T47D (cell line): ENCODE measurements around the gene RASL12.
"Not testable (repeated sequence)": the region's sequence is repeated elsewhere in the genome, so short reads cannot be mapped to it uniquely, and the experiment has no call there.

Source experiments
- DNase-seq, 2 experiments: peaks; one replicate each; pipeline versions ENCODE4 v3.0.0 to v3.0.0-alpha.2; 2011 to 2012; ENCODE audit warnings: low read depth in 1 of 2, low spot score in 1 of 2
- JUND ChIP-seq: IDR thresholded peaks from 2 replicates; pipeline ENCODE4 v1.6.1; 2012; ENCODE audit warnings: low read depth
- in situ Hi-C: cut with HindIII; loops from 2 replicates; pipeline ENCODE4 v1.10.0; 2016; ENCODE audit warnings: low sequenced_read_pairs, low pct_unique_long_range_greater_than_20kb

The RASL12 gene

GRCh38 chr15:65037309-65037708, 30.5 kb downstream of the RASL12 start:
- TF ChIP-seq JUND = no peak
- DNase-seq = no peak
- in situ Hi-C loops = no loop called here

GRCh38 chr15:65034719-65035118, 33.1 kb downstream of the RASL12 start:
- in situ Hi-C loops = no loop called here
- DNase-seq = no peak
- no peak for TF ChIP-seq JUND

DNA sequence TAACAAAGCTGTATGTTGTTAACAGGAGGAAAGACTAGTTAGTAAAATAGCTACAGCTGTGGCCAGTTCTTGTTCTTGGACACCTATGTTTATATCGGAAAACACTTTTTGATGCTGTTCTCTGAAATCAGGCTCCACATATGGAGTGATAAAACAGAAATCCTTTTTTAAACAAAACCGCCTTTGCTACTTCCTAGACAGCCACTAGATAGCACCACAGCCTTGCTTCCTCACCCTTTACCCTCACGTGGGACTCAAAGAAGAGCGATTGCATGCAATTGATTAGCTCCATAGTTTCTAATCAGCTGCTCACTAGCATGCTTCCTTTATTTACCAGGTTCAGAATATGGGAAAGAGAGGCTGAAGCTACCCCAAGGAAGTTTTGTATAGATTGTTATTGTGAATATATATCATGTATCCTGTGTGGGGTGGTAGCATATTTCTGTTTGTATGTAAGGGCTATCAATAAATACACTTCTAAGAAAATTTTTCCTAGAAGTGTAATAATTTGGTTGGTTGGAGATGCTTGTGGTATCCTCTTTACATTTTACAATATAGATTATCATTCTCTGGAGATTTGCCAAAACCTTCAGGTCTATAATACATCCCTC, 34.0 kb downstream of the RASL12 start:
- DNase-seq = peak in 1 of 2 experiments; percentile 41
- in situ Hi-C loops = no loop called here

DNA sequence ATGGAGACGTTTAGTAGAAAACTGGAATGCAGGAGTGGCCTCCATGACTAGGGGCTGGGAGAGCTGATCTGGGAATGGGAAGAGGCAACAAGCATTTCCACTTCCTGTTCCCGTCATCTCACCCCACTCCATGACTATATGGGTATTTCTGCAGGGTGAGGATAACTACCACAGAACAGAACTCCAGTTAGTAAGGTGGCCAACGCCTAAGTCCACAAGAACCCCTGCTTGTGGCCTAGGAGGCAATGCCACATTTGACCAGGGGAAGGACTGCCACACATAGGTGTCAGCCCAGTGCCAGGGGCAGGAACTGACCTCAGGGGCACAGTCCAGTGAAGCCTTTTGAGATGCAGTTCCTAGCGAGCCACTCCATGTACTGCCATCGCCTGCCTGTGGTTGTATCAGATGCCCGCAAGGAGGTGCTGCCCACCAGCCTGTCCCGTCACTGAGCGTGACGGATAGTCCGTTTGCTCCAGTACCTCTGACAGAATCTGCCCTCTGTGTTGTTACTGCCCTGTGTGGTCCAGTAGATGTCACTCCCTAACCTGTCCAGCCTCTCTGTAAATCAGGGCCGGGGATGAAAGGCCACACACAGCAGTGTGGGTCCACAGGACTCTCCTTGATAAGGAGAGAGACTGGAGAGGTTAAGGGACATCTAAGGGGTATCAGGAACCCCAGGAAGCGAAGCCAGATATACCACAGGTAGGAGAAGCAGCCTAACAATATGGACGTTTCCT, 34.8 kb downstream of the RASL12 start:
- TF ChIP-seq JUND = no peak
- peak; percentile 30 to 85 for DNase-seq

More for the DNA sequence above, 34.0 kb downstream of the RASL12 start:
- TF ChIP-seq JUND = no peak

DNA sequence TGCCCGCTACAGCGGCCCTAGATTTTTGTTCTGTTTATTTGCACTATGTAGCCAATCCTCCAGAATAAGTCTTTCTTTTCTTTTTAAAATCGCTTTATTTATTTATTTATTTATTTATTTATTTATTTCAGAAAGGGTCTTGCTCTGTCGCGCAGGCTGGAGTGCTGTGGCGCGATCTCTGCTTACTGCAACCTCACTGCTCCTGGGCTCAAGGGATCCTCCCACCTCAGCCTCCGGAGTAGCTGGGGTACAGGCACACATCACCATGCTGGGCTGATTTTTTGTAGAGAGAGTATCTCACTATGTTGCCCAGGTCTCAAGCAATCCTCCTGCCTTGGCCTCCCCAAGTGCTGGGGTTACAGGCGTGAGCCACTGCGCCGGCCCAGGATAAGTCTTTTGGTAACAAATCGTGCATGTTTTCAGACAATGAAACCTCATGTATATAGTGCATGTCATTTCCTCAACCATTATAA, 38.0 kb downstream of the RASL12 start:
- in situ Hi-C loops = no loop called here
- no peak for DNase-seq
- TF ChIP-seq JUND = no peak

More for the DNA sequence above, 34.8 kb downstream of the RASL12 start:
- in situ Hi-C loops = no loop called here

DNA sequence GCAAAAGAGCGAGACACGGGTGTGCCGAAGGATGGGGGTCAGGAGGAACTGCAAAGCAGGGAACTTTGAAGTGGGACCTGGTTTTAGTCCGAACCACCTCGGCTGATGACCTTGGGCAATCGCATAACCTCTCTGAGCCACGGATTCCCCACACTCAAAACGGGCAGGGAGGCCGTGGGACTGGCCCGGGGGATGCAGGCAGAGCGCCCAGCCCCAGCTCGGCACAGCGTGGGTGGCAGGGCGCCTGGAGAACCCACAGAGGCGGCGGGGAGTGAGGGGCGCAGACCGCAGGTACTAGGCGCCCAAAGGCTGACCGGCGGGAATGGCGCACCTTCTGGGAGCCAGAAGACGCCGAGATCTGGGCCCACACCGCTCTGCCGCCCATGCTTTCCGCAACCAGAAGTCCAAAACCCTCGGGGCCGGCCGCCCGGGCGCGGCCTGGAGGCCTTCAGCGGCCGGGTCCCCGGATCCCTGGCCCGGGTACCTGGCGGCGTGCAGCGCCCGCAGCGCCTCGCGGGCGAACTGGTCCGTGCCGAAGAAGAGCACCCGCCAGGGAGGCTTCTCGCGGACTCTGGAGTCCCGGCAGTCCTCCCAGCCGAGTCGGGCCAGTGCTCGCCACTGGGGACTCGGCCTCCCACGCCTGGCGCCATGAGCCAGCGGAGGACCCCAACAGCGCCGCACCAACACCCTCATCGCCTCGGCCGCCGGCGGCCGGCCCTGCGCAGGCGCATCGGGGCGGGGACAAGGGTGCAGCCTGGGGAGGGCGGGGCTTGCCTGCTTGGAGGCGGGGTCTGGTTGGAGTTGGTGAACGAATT, 38.7 kb downstream of the RASL12 start, which contains the start of gene MTFMT:
TSS of gene MTFMT (minus strand) at position 719 of the 815 bp plus-strand sequence. CDS start at position 693, 26 bp downstream.
- peak; percentile 82 to 94 for DNase-seq
- no peak for TF ChIP-seq JUND
- in situ Hi-C loops = no loop called here

DNA sequence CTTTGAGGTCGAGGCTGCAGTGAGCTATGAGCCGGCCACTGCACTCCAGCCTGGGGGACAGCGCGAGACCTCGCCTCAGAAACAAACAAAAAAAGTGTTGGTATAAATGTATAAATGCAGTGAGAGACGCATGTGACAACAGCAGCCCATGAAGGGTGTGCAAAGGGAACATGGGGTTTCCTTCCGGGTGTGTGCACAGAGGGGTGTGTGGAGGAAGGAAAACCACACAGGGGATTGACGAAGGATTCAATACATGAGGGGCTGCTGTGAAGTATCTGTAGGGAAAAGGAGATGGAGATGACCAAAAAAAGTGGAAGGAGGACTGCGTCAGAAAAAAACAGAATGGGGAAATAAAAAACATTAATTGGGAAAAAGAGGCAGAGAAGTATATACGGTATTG, 39.5 kb downstream of the RASL12 start:
- DNase-seq = no peak
- TF ChIP-seq JUND = no peak
- in situ Hi-C loops = no loop called here

DNA sequence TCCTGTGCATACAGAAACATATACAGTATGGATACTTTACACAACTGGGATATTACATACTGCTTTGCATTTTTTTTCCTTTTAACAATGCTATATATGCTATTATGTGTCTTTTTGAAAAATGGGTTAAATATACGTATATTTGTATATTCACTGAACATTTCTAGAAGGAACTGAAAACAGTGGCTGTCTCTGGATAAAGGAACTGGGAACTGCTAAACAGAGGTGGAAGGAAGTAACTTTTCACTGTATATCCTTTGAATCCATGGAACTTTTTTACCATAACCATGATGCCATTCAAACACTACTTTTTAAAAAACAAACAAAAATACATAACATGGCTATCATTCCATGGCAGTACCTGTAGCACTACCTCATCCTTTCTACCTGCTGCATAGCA, 40.2 kb downstream of the RASL12 start:
- DNase-seq = no peak
- TF ChIP-seq JUND = no peak
- in situ Hi-C loops = no loop called here

- in situ Hi-C loops = no loop called here
- no peak for DNase-seq
- TF ChIP-seq JUND = no peak
Measured at GRCh38 chr15:65026756-65027155, 41.0 kb downstream of the RASL12 start.

DNA sequence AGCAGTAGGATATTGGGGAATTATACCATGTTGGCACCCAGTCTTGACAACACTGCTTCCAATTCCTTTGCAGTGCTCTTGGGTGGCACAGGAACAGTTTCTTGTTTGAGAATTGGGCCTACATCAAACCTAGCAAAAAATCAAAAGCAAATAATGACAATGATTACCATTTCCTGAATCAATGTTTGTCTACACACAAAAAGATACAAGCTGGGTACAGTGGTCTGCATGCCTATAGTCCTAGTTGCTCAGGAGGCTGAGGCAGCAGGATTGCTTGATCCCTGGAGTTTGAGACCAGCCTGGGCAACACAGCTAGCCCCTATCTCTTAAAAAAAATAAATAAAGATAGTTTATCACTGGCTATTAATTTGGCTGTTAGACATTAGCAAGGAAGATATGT, 46.3 kb downstream of the RASL12 start:
- no peak for TF ChIP-seq JUND
- in situ Hi-C loops = no loop called here
- no peak for DNase-seq

- TF ChIP-seq JUND = no peak
- in situ Hi-C loops = no loop called here
- no peak for DNase-seq
Measured at GRCh38 chr15:65020419-65020818, 47.4 kb downstream of the RASL12 start.

DNA sequence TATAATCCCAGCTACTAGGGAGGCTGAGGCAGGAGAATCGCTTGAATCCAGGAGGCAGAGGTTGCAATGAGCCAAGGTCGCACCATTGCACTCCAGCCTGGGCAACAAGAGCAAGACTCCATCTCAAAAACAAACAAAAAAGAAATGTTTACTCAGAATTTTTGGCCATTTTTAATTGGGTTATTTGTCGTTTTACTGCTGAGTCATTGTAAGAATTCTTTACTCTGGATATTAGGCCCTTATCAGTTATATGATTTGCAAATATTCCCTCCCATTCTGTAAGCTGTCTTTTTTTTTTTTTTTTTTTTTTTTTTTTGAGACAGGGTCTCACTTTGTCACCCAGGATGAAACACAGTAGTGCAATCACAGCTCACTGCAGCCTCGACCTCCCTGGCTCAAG, 56.6 kb downstream of the RASL12 start:
- DNase-seq, in situ Hi-C loops: not testable (repeated sequence)

DNA sequence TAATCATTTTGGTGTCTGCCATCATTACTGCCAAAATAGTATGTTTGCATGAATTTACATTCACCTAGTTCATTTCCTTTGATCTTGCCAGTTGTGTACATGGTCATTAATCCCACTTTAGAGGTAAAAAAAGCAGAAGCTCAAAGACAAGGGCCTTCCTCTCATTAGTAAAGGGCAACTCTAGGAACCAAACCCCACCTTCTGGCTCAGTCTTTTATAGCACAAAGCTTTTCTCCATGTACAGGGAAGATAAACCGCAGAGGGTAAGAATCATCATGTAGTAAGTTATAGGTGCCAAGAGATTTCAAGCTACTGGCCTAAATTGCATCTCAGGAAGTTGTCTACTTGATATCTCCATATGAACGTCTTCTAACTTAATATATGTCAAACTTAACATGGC, 58.8 kb downstream of the RASL12 start:
- peak in 1 of 2 experiments; percentile 43 for DNase-seq
- in situ Hi-C loops = no loop called here
- no peak for TF ChIP-seq JUND
